Activated CD4-positive, alpha-beta memory T cell treated with anti-CD3 and anti-CD28 coated beads for 36 hours (primary cell): ENCODE measurements around the gene ELN. TPM values are rescaled to one million over a fixed set of nuclear protein-coding genes. Genes with fewer than 3 reads are reported as not detected.

Experiments used
- CTCF ChIA-PET: fragments of 350-600 bp; sonication (Branson Sonifier 250); formaldehyde crosslinking; loops from one replicate; lab custom pipeline; 2021; ENCODE audit warnings: antibody characterized with exemption, inconsistent platforms; lab: Charles Lee
- POLR2A ChIA-PET: fragments of 350-600 bp; sonication (Branson Sonifier 250); formaldehyde crosslinking; loops from one replicate; lab custom pipeline; 2021; ENCODE audit warnings: antibody characterized with exemption; lab: Charles Lee
- DNase-seq: peaks from one replicate; pipeline ENCODE4 v3.0.0-alpha.2; 2020
- H3K27ac Mint-ChIP-seq: one replicate; pipeline ENCODE4 v1.8.0; 2021; ENCODE audit warnings: mixed read lengths
- H3K27me3 Mint-ChIP-seq: one replicate; pipeline ENCODE4 v1.8.0; 2021; ENCODE audit warnings: mixed read lengths
- H3K36me3 Mint-ChIP-seq: one replicate; pipeline ENCODE4 v1.8.0; 2021; ENCODE audit warnings: mixed read lengths
- H3K4me1 Mint-ChIP-seq: one replicate; pipeline ENCODE4 v1.8.0; 2021; ENCODE audit warnings: low read depth, mixed read lengths
- H3K4me3 Mint-ChIP-seq: one replicate; pipeline ENCODE4 v1.8.0; 2021; ENCODE audit warnings: mild to moderate bottlenecking, mixed read lengths
- H3K9me3 Mint-ChIP-seq: one replicate; pipeline ENCODE4 v1.8.0; 2021; ENCODE audit warnings: mixed read lengths
- intact Hi-C: fragments of 100-400 bp; cut with micrococcal nuclease; formaldehyde crosslinking; loops from one replicate; pipeline ENCODE4 v1.15.1; 2023
- total RNA-seq, 2 experiments: library from RNA; stranded (reverse); gene quantifications; one replicate each; pipeline ENCODE4 v1.2.3, GENCODE V29; 2021

Gene ELN
- total RNA-seq, 2 experiments from 2014 or later, result not detected

- Mint-ChIP-seq H3K4me1 (peaks cover 6% of the 10 kb centered on the region), H3K4me3 (no peak overlapping the region), H3K36me3 (no peaks in the 10 kb centered on the region), H3K27me3 (peaks cover 46% of the 10 kb centered on the region), H3K27ac (no peak overlapping the region), H3K9me3 (no peaks in the 10 kb centered on the region)
- CTCF ChIA-PET, result no interaction called here
- intact Hi-C loops, result no loop called here
- POLR2A ChIA-PET, result no interaction called here
- DNase-seq, result no peak
Measured at GRCh38 chr7:74028321-74028838, 407 bp downstream of the ELN start.

GRCh38 chr7:74029089-74029785 lies 1.3 kb downstream of the ELN start:
- Mint-ChIP-seq H3K27me3 (peaks cover 40% of the 10 kb centered on the region), H3K4me1 (peaks cover 6% of the 10 kb centered on the region), H3K36me3 (no peaks in the 10 kb centered on the region), H3K9me3 (no peaks in the 10 kb centered on the region), H3K4me3 (no peak overlapping the region), H3K27ac (no peak overlapping the region)
- ChIA-PET CTCF (no interaction called here), POLR2A (no interaction called here)
- intact Hi-C loops, result no loop called here
- no peak for DNase-seq

- ChIA-PET CTCF (no interaction called here), POLR2A (no interaction called here)
- no peak for DNase-seq
- H3K4me3 Mint-ChIP-seq, result no peak overlapping the region
- intact Hi-C loops, result no loop called here
- H3K9me3 Mint-ChIP-seq, result no peaks in the 10 kb centered on the region
- no peaks in the 10 kb centered on the region for H3K36me3 Mint-ChIP-seq
- H3K27ac Mint-ChIP-seq, result no peak overlapping the region
- H3K27me3 Mint-ChIP-seq, result peaks cover 38% of the 10 kb centered on the region
- peaks cover 6% of the 10 kb centered on the region for H3K4me1 Mint-ChIP-seq
Measured at GRCh38 chr7:74029991-74030415, 2.0 kb downstream of the ELN start.

- no peak for DNase-seq
- Mint-ChIP-seq H3K27ac (no peak overlapping the region), H3K4me3 (no peak overlapping the region), H3K27me3 (peaks cover 30% of the 10 kb centered on the region), H3K9me3 (no peaks in the 10 kb centered on the region), H3K36me3 (no peaks in the 10 kb centered on the region), H3K4me1 (peaks cover 6% of the 10 kb centered on the region)
- CTCF ChIA-PET, result interaction anchor here (0.6 kb wide), 1 partner anchor 212 kb away, joined by 3 read pairs; no protein-coding TSS in a partner anchor
- intact Hi-C loops, result no loop called here
- POLR2A ChIA-PET, result no interaction called here
Measured at GRCh38 chr7:74030861-74031260, 2.9 kb downstream of the ELN start.

GRCh38 chr7:74031403-74032190 lies 3.6 kb downstream of the ELN start:
- no peak overlapping the region for H3K4me3 Mint-ChIP-seq
- H3K4me1 Mint-ChIP-seq, result peaks cover 5% of the 10 kb centered on the region
- intact Hi-C loops, result no loop called here
- CTCF ChIA-PET, result no interaction called here
- H3K27ac Mint-ChIP-seq, result no peak overlapping the region
- no peaks in the 10 kb centered on the region for H3K9me3 Mint-ChIP-seq
- POLR2A ChIA-PET, result no interaction called here
- H3K36me3 Mint-ChIP-seq, result no peaks in the 10 kb centered on the region
- DNase-seq, result no peak
- peaks cover 24% of the 10 kb centered on the region for H3K27me3 Mint-ChIP-seq

GRCh38 chr7:74032191-74032490 lies 4.2 kb downstream of the ELN start:
- intact Hi-C loops, result no loop called here

GRCh38 chr7:74032624-74033371 lies 4.8 kb downstream of the ELN start:
- H3K4me3 Mint-ChIP-seq, result no peak overlapping the region
- H3K36me3 Mint-ChIP-seq, result no peaks in the 10 kb centered on the region

More at GRCh38 chr7:74032191-74032490, 4.2 kb downstream of the ELN start:
- CTCF ChIA-PET, result no interaction called here
- H3K36me3 Mint-ChIP-seq, result no peaks in the 10 kb centered on the region
- no peak overlapping the region for H3K4me3 Mint-ChIP-seq
- H3K4me1 Mint-ChIP-seq, result peaks cover 3% of the 10 kb centered on the region
- POLR2A ChIA-PET, result no interaction called here
- no peak for DNase-seq
- H3K9me3 Mint-ChIP-seq, result no peaks in the 10 kb centered on the region
- peaks cover 20% of the 10 kb centered on the region for H3K27me3 Mint-ChIP-seq
- H3K27ac Mint-ChIP-seq, result no peak overlapping the region

GRCh38 chr7:74033372-74034311 lies 5.7 kb downstream of the ELN start:
- Mint-ChIP-seq H3K4me1 (peaks cover 3% of the 10 kb centered on the region), H3K36me3 (no peaks in the 10 kb centered on the region), H3K27me3 (peaks cover 19% of the 10 kb centered on the region), H3K9me3 (no peaks in the 10 kb centered on the region), H3K27ac (no peak overlapping the region), H3K4me3 (no peak overlapping the region)
- DNase-seq, result no peak
- ChIA-PET CTCF (interaction anchor here (6.4 kb wide), 1 partner anchor 8 kb away, joined by 35 read pairs; no protein-coding TSS in a partner anchor), POLR2A (no interaction called here)
- intact Hi-C loops, result no loop called here

More at GRCh38 chr7:74032624-74033371, 4.8 kb downstream of the ELN start:
- no peak overlapping the region for H3K27ac Mint-ChIP-seq
- DNase-seq, result no peak
- ChIA-PET POLR2A (no interaction called here), CTCF (no interaction called here)
- peaks cover 3% of the 10 kb centered on the region for H3K4me1 Mint-ChIP-seq
- H3K27me3 Mint-ChIP-seq, result peaks cover 19% of the 10 kb centered on the region
- no peaks in the 10 kb centered on the region for H3K9me3 Mint-ChIP-seq
- intact Hi-C loops, result no loop called here

GRCh38 chr7:74037609-74038008 lies 9.6 kb downstream of the ELN start:
- H3K4me1 Mint-ChIP-seq, result no peaks in the 10 kb centered on the region
- no peaks in the 10 kb centered on the region for H3K9me3 Mint-ChIP-seq
- no peaks in the 10 kb centered on the region for H3K36me3 Mint-ChIP-seq
- peaks cover 1% of the 10 kb centered on the region for H3K27me3 Mint-ChIP-seq
- intact Hi-C loops, result no loop called here
- no peak for DNase-seq
- CTCF ChIA-PET, result interaction anchor here (6.4 kb wide), 1 partner anchor 12 kb away, joined by 35 read pairs; no protein-coding TSS in a partner anchor
- POLR2A ChIA-PET, result no interaction called here
- no peak overlapping the region for H3K4me3 Mint-ChIP-seq
- H3K27ac Mint-ChIP-seq, result no peak overlapping the region

GRCh38 chr7:74038194-74038961 lies 10.4 kb downstream of the ELN start:
- no peak for DNase-seq
- Mint-ChIP-seq H3K36me3 (no peaks in the 10 kb centered on the region), H3K4me3 (no peak overlapping the region), H3K4me1 (no peaks in the 10 kb centered on the region), H3K9me3 (no peaks in the 10 kb centered on the region), H3K27me3 (peaks cover 1% of the 10 kb centered on the region), H3K27ac (no peak overlapping the region)
- intact Hi-C loops, result no loop called here
- POLR2A ChIA-PET, result no interaction called here
- CTCF ChIA-PET, result interaction anchor here (6.4 kb wide), 1 partner anchor 12 kb away, joined by 35 read pairs; no protein-coding TSS in a partner anchor

- CTCF ChIA-PET, result interaction anchor here (6.4 kb wide), 1 partner anchor 13 kb away, joined by 35 read pairs; no protein-coding TSS in a partner anchor
- Mint-ChIP-seq H3K27me3 (peaks cover 1% of the 10 kb centered on the region), H3K4me1 (no peaks in the 10 kb centered on the region), H3K9me3 (no peaks in the 10 kb centered on the region), H3K27ac (no peak overlapping the region), H3K36me3 (no peaks in the 10 kb centered on the region), H3K4me3 (no peak overlapping the region)
- POLR2A ChIA-PET, result no interaction called here
- intact Hi-C loops, result no loop called here
- DNase-seq, result no peak
Measured at GRCh38 chr7:74039337-74039736, 11.4 kb downstream of the ELN start.
